T-helper 1 cell treated with Interleukin-12 subunit alpha and Interleukin-12 subunit beta and Interleukin-4 antibody, amounts not matched to agents 30 ng/mL and 1 ng/mL, for 36 hours (primary cell): ENCODE measurements around the gene MAP3K5. TPM values are rescaled to one million over a fixed set of nuclear protein-coding genes. Genes with fewer than 3 reads are reported as not detected.

Experiments
- intact Hi-C: fragments of 100-400 bp; cut with micrococcal nuclease; formaldehyde crosslinking; loops from one replicate; pipeline ENCODE4 v1.15.1; 2024
- total RNA-seq: library from RNA; stranded (reverse); gene quantifications from 2 replicates; pipeline ENCODE4 v1.2.3, GENCODE V29; 2022

The MAP3K5 gene
- total RNA-seq, 1 donor from 2014 or later, result 38.3 TPM

GRCh38 chr6:136618086-136618485 lies 174.2 kb downstream of the MAP3K5 start:
- intact Hi-C loops, result no loop called here

GRCh38 chr6:136616527-136616926 lies 175.8 kb downstream of the MAP3K5 start:
- intact Hi-C loops, result no loop called here

- intact Hi-C loops, result no loop called here
Measured at GRCh38 chr6:136614994-136615393, 177.3 kb downstream of the MAP3K5 start.

GRCh38 chr6:136614350-136614749 lies 177.9 kb downstream of the MAP3K5 start:
- intact Hi-C loops, result no loop called here

GRCh38 chr6:136613477-136613876 lies 178.8 kb downstream of the MAP3K5 start:
- intact Hi-C loops, result no loop called here

- intact Hi-C loops, result no loop called here
Measured at GRCh38 chr6:136612666-136613389, 179.4 kb downstream of the MAP3K5 start.

- intact Hi-C loops, result no loop called here
Measured at GRCh38 chr6:136611746-136612145, 180.5 kb downstream of the MAP3K5 start.

GRCh38 chr6:136611133-136611532 lies 181.1 kb downstream of the MAP3K5 start:
- intact Hi-C loops, result no loop called here

DNA sequence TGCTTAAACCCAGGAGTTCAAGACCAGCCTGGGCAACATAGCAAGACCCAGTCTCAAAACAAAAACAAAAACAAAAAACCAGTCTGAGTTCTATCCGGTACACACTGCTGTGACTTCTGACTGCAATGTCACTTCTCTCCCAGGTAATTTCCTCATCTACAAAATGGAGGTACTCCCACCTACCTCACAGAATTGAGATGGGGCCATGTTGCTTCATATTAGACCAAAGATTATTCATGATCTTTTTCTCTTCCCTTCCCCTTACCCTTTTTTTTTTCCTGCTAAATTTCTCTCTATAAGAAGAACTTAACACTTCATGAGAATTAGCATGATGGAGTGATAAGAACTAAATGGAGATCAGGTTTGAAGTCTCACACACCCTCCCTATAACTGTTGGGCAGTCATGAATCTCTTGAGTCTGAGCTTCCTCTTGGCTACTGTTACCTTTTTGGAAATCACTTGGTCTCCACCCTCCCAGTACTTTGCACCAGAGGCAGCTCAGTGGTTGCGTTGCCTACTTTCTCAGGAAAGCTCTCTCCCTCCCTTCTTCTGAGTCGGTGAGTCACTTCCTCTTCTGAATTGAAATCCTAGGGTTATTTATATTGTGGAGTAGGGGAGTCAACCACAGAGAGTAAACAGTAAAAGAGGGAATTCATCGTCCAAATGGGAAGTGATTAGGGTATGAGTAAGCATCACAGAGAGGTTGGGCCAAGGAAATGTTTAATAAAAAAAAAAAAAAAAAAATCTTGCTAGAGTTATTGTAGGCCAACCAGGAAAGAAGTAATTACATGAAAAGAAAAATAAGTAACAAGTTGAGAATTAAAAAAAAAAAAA lies 182.2 kb downstream of the MAP3K5 start:
- intact Hi-C loops, result loop anchor here (10.0 kb wide), 1 partner anchor 1035 kb away; no protein-coding TSS in a partner anchor

GRCh38 chr6:136608991-136609390 lies 183.3 kb downstream of the MAP3K5 start:
- intact Hi-C loops, result loop anchor here (1.0 to 10.0 kb wide), 6 partner anchors 15 to 1036 kb away; partner anchors contain the start of gene PEX7

GRCh38 chr6:136607932-136608772 lies 184.1 kb downstream of the MAP3K5 start:
- intact Hi-C loops, result loop anchor here (1.0 to 10.0 kb wide), 6 partner anchors 14 to 1037 kb away; partner anchors contain the start of gene PEX7

- intact Hi-C loops, result loop anchor here (10.0 kb wide), 1 partner anchor 1037 kb away; no protein-coding TSS in a partner anchor
Measured at GRCh38 chr6:136607204-136607931, 184.9 kb downstream of the MAP3K5 start.

DNA sequence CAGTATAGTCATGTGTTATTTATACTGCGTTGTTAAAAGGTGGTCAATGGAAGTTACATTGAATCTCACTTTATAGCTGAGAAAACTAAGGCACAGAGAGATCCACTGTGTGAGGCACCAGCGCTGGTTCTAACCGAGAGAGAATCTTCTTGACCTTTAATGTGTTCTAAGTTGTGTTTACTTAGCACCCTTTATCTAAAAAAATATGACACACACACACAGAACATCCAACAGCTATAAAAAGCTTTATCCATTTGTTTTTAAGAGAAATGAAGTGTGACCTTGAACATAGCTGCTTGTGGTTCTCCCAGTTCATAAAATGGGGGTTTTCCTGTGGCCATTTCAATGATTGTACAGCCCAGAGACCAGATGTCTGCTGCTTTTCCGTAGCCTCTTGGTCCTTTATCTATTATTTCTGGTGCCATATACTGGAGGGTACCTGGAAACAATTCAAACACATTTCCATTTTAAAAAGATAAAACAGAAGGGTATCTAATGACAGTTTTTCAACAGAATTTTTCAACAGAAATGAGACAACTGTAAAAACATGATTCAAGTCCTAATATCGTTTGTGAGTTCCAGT lies 187.3 kb downstream of the MAP3K5 start:
- intact Hi-C loops, result loop anchor here (10.0 kb wide), 1 partner anchor 1040 kb away; no protein-coding TSS in a partner anchor

DNA sequence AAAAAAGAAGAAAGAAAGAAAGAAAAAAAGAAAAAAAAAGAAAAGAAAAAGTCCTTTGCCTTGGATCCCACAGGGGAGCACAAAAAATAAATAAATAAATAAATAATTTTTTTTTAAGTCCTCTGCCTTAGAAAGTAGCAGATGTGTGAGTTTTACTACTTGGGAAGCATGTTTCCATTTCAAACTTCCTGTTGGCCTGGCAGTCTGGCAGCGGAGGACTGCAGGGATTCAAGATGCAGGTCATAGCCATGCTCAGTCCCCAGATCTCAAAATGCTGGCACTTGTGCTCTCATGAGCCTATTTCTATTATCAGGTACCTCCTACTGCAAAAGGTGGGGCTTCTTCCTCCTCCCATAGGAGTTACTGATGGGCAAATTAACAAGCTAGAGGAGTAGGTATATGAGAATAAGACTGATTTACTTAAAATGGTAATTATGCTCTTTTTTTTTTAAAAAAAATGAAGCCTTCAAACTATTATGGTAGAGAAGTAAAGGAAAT lies 187.9 kb downstream of the MAP3K5 start:
- intact Hi-C loops, result loop anchor here (10.0 kb wide), 1 partner anchor 1040 kb away; no protein-coding TSS in a partner anchor

GRCh38 chr6:136600818-136601217 lies 191.5 kb downstream of the MAP3K5 start:
- intact Hi-C loops, result loop anchor here (10.0 kb wide), 1 partner anchor 1044 kb away; no protein-coding TSS in a partner anchor

GRCh38 chr6:136599329-136600011 lies 192.8 kb downstream of the MAP3K5 start:
- intact Hi-C loops, result loop anchor here (10.0 kb wide), 1 partner anchor 1045 kb away; no protein-coding TSS in a partner anchor

DNA sequence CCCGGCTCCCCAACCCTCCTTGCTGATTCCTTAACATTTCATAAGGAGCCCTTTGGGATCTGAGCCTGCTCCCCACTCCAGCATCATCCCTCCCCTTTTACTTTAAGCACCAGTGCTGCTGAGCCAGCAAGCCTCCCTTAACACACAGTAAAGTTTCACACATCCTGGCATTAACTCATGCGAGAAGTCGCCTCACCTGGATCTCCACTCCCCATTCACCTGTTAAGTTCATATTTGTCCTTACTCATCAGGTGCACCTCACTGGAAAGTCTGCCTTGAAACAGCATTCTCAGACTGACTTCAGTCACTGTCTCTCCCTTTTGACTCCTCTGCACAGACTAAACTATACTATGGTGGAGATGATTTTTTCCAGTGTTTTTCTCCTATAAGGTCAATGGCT lies 194.2 kb downstream of the MAP3K5 start:
- intact Hi-C loops, result no loop called here

GRCh38 chr6:136594671-136595070 lies 197.6 kb downstream of the MAP3K5 start:
- intact Hi-C loops, result loop anchor here (1.0 to 5.0 kb wide), 4 partner anchors 14 to 307 kb away; partner anchors contain the start of genes BCLAF1 and PEX7
